Psoas muscle (tissue), 8 donors: Measurements from ENCODE around the gene CARMIL3. TPM values are rescaled to one million over a fixed set of nuclear protein-coding genes. Genes with fewer than 3 reads are reported as not detected.
A peak's percentile ranks its signal among the peaks of the same experiment; 100 is the strongest.
"Not testable (repeated sequence)": the region's sequence is repeated elsewhere in the genome, so short reads cannot be mapped to it uniquely, and the experiment has no call there.

Experiments used
- ATAC-seq, 4 donors: fragments of 200-7000 bp; cut with Tn5 transposase; one replicate each; pipeline ENCODE4 v1.9.1; 2020; ENCODE audit warnings: moderate library complexity in 3 of 4, mild to moderate bottlenecking in 2 of 4
- DNase-seq, 2 donors: peaks; one replicate each; pipeline ENCODE4 v3.0.0-alpha.2; 2020
- H3K27ac ChIP-seq: fragments of 200-600 bp; one replicate; pipeline ENCODE4 v1.8.0; 2022
- H3K27me3 ChIP-seq, 3 donors: fragments of 200-600 bp in 1 of 3; one replicate each; pipeline versions ENCODE4 v1.6.1 to v1.8.0; 2013 to 2022; ENCODE audit warnings: low read length in 2 of 3, mild to moderate bottlenecking in 2 of 3, moderate library complexity in 1 of 3; ENCODE audit not compliant: insufficient read depth in 3 of 3
- H3K36me3 ChIP-seq, 2 donors: fragments of 200-600 bp in 1 of 2; one replicate each; pipeline versions ENCODE4 v1.6.1 to v1.8.0; 2013 to 2022; ENCODE audit warnings: low read depth in 1 of 2, mild to moderate bottlenecking in 1 of 2, moderate library complexity in 1 of 2; ENCODE audit not compliant: insufficient read depth in 1 of 2
- H3K4me1 ChIP-seq: fragments of 200-600 bp; one replicate; pipeline ENCODE4 v1.8.0; 2022
- H3K4me3 ChIP-seq: fragments of 200-600 bp; one replicate; pipeline ENCODE4 v1.8.0; 2022; ENCODE audit warnings: mild to moderate bottlenecking
- H3K9me3 ChIP-seq: fragments of 200-600 bp; one replicate; pipeline ENCODE4 v1.8.0; 2022
- CTCF ChIP-seq: fragments of 200-600 bp; IDR thresholded peaks from one replicate; pipeline ENCODE4 v1.8.0; 2022; ENCODE audit warnings: antibody characterized with exemption
- WGBS, 3 donors: extraction: QIAGEN DNeasy Blood & Tissue Kit; methylation state at CpG; one replicate each; pipeline versions ENCODE4 v1.1.6 to v1.1.7; 2013; 5-methylcytosine and 5-hydroxymethylcytosine counted together
- intact Hi-C, 2 donors: fragments of 100-400 bp; cut with DNase I; formaldehyde crosslinking; loops; one replicate each; pipeline versions ENCODE4 v1.11.0 to v1.14.2; 2022
- polyA plus RNA-seq, 3 donors: library from polyadenylated mRNA; stranded (reverse); fragments of 200-250 nt; gene quantifications; one replicate each; pipeline ENCODE4 v1.2.3, GENCODE V29; 2013
- total RNA-seq, 4 donors: library from RNA; stranded (reverse); fragmentation: NEBNext Ultra II Directional in 2 of 4; extraction: Animal tissue kit (Norgen Biotek cat#: 25700) in 2 of 4; gene quantifications; one replicate each; pipeline versions ENCODE4 v1.2.1 to v1.2.4, GENCODE V29; 2021 to 2023
- donor health status: healthy with polysubstance abuse.
- donor health status: DM: no; HTN: no; CAD: no; lungs with moderate emphysema.
- donor health status: Bipolar disorder and iron deficiency.
- donor health status: healthy.
- donor health status: DM: yes; HTN: yes; CAD: no.
- donor health status: DM: no; HTN: no; CAD: no.
- donor health status: DM: no; HTN: no; CAD: no.
- donor health status: DM: yes; HTN: yes; CAD: no.

The CARMIL3 gene
- total and polyA plus RNA-seq, 7 donors, result 0.04 to 0.19 (median 0.08) TPM; not detected in 2

- Histone ChIP-seq H3K36me3 (no peaks in the 10 kb centered on the region), H3K4me1 (peaks cover 15% of the 10 kb centered on the region), H3K27me3 (no peaks in the 10 kb centered on the region), H3K4me3 (no peak overlapping the region), H3K9me3 (no peaks in the 10 kb centered on the region), H3K27ac (peak overlapping the region; percentile 31)
- DNase-seq (peak in 1 of 2 donors; percentile 62), ATAC-seq (peak; percentile 44 to 65 (median 52))
- intact Hi-C loops, result loop anchor here (5.0 kb wide), 2 partner anchors 46 to 51 kb away; partner anchors contain the start of gene DHRS4L2 (in 1 of the 2)
- 77 to 85% (median 78%) methylated on average over 2 of the region's 2 CpGs for WGBS, 3 donors
- no peak for TF ChIP-seq CTCF
Observed at GRCh38 chr14:24032727-24033418, 18.9 kb upstream of the CARMIL3 start.

GRCh38 chr14:24035769-24036168 lies 16.0 kb upstream of the CARMIL3 start:
- peak; percentile 24 to 38 (median 27) for ATAC-seq
- H3K4me1 ChIP-seq, result peaks cover 15% of the 10 kb centered on the region
- H3K27me3 ChIP-seq, DNase-seq, H3K9me3 ChIP-seq, H3K36me3 ChIP-seq: not testable (repeated sequence)
- intact Hi-C loops, result loop anchor here in 1 of 2 donors (2.0 kb wide), 1 partner anchor 21 kb away; no protein-coding TSS in a partner anchor
- peak overlapping the region; percentile 78 for H3K4me3 ChIP-seq
- peak overlapping the region; percentile 87 for H3K27ac ChIP-seq
- 27 to 57% (median 40%) methylated on average over 3 of the region's 4 CpGs for WGBS, 3 donors

- no peaks in the 10 kb centered on the region for H3K27me3 ChIP-seq
- no peaks in the 10 kb centered on the region for H3K36me3 ChIP-seq
- peak; percentile 70 for TF ChIP-seq CTCF
- peak overlapping the region; percentile 78 for H3K4me3 ChIP-seq
- DNase-seq (peak; percentile 83 to 89), ATAC-seq (peak; percentile 82 to 90 (median 84))
- H3K9me3 ChIP-seq, result no peaks in the 10 kb centered on the region
- H3K4me1 ChIP-seq, result peaks cover 15% of the 10 kb centered on the region
- intact Hi-C loops, result loop anchor here in 1 of 2 donors (2.0 kb wide), 1 partner anchor 22 kb away; no protein-coding TSS in a partner anchor
- H3K27ac ChIP-seq, result peak overlapping the region; percentile 87
- WGBS, 3 donors, result 0 to 1% (median 0%) methylated on average over 36 to 50 of the region's 50 CpGs
Observed at GRCh38 chr14:24036169-24036962, 15.4 kb upstream of the CARMIL3 start.

- not testable (repeated sequence) for H3K27me3 ChIP-seq, H3K9me3 ChIP-seq, DNase-seq, H3K36me3 ChIP-seq, ATAC-seq
- peak overlapping the region; percentile 87 for H3K27ac ChIP-seq
- H3K4me1 ChIP-seq, result peaks cover 15% of the 10 kb centered on the region
- intact Hi-C loops, result loop anchor here in 1 of 2 donors (2.0 kb wide), 1 partner anchor 22 kb away; no protein-coding TSS in a partner anchor
- WGBS, 3 donors, result 42 to 46% (median 43%) methylated on average over 10 of the region's 10 CpGs
- peak overlapping the region; percentile 78 for H3K4me3 ChIP-seq
Observed at GRCh38 chr14:24036963-24037657, 14.7 kb upstream of the CARMIL3 start.

- peak in 2 of 4 donors; percentile 31 to 58 for ATAC-seq
- 65 to 71% (median 66%) methylated on average over 14 of the region's 14 CpGs for WGBS, 3 donors
- no peak overlapping the region for H3K4me3 ChIP-seq
Observed at GRCh38 chr14:24037658-24038037, 14.2 kb upstream of the CARMIL3 start.

More at GRCh38 chr14:24037658-24038037, 14.2 kb upstream of the CARMIL3 start:
- H3K27me3 ChIP-seq, result no peaks in the 10 kb centered on the region
- intact Hi-C loops, result loop anchor here in 1 of 2 donors (2.0 kb wide), 1 partner anchor 23 kb away; no protein-coding TSS in a partner anchor
- no peak overlapping the region for H3K27ac ChIP-seq
- no peaks in the 10 kb centered on the region for H3K36me3 ChIP-seq
- no peak for TF ChIP-seq CTCF
- peak; percentile 46 to 63 for DNase-seq
- H3K9me3 ChIP-seq, result no peaks in the 10 kb centered on the region
- H3K4me1 ChIP-seq, result peaks cover 12% of the 10 kb centered on the region
